ENCODE data around the gene RALA.
"Not testable (repeated sequence)": the region's sequence is repeated elsewhere in the genome, so short reads cannot be mapped to it uniquely, and the experiment has no call there.

The RALA gene

DNA sequence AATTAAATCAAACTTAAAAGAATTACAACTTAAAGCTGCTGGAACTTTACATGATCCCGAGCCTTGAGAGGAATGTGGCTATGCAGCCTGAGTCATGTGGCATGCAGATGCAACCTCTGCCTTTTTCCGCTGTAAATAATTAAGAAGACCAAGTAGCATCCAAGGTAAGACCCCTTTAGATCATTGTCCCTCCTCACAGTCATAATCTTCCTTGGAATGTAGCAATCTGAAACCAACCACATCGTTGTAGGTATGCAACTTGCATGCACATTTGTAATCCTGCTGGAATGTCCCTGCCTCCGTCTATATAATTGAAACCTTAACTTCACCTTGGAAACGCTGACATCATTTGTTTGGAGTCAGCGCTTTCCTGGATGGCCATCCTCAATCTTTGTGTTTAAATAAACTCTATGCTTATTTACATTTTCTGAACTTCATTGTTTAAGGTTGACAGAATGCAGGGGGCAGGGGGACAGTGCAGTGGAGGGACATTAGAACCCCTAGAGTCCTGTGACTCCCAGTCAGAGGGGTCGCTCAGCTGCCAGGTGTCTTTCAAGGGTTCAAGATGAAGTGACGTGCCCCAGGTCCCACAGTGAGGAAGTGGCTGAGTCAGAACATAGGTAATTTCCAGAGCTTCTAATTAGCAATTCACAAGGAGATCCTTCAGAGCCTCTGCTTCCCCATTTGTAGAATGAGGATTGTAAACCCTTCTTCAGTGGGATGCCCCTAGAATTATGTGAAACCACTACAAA lies 110.7 kb downstream of the RALA start:
- peak; percentile 23 to 36 for DNase-seq

DNA sequence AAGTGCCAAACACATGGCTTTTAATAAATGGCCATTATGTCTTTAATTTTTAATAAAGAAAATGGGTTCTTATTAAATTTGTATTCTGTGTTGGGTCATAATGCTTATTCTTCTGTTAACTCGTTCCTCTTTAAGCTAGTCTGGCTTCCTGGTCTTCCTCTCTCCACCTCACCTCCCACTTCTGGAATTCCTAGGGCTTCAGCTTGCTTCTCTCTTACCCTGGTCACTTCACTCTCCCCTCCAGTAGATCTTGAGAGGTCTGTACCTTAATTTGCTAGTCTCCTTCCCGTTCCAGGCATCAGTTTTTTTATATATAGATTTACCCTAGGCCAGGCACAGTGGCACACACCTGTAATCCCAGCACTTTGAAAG lies 111.2 kb downstream of the RALA start:
- peak in 1 of 2 donors; percentile 11 for DNase-seq

DNA sequence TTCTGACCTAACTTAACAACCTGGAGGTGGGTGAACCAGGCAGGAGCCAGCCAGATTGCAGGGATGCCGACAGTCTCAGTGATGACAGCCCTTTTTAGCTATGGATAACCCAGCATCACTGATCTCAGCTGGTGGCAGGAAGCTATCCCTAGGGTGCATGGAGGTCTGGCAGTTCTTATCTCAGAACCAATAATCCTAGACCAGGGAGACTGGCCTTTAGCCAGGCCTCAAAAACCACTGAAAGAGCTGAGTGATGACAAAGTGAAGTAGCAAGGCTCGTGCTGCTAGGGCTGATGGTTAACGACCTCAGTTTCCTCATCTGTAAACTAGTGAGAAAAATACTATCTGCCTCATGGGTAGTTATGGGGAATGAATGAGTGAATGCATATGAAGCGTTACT lies 112.5 kb downstream of the RALA start:
- no peak for DNase-seq

DNA sequence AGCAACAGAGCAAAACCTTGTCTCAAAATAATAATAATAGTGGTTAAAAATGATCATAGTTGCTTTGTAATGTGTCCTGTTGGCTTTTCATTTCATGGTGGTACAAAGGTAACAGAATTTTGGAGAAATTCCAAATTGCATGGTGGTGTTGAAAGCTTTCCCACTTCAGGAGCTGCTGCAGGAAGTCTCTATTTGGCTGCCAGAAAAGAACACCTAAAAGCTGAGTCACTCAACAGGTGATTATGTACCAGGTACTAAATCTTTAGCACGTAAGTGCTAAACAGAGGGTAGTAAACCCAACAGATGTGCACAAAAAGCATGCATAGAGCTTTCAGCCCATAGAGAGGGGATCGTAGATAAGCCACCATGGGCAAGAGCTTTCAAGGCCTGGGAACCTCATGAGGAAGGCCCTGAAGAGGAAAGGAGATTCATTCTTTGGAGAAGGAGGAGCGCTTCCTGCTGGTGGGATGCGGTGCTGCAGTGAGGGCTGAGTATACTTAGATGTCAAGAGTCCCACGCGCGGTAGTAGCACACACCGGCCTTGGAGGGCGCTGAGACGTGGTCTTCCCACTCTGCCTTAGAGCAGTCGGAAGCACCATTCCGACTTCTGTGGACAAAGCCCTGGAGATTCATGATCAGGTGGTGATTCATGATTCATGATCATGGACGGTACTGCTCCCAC lies 118.7 kb downstream of the RALA start:
- peak; percentile 81 to 85 for DNase-seq

DNA sequence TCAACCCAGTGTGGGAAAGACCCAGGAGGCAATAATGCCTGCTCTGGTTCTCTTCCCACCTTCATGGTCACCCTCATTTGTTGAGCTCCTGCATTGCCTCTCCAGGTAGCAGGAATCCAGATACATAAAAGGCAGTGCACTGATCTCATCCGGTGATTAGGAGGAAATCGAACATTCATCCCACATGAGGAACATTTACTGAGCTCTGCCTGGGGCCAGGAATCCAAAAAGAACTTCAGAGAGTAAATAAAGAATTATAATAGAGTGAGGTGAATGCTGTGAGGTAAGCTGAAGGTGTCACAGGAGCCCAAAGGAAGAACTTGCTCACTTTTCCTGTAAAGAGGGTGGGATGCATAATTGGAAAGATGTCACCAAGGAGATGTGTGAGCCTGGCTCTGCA lies 121.2 kb downstream of the RALA start:
- no peak for DNase-seq

DNA sequence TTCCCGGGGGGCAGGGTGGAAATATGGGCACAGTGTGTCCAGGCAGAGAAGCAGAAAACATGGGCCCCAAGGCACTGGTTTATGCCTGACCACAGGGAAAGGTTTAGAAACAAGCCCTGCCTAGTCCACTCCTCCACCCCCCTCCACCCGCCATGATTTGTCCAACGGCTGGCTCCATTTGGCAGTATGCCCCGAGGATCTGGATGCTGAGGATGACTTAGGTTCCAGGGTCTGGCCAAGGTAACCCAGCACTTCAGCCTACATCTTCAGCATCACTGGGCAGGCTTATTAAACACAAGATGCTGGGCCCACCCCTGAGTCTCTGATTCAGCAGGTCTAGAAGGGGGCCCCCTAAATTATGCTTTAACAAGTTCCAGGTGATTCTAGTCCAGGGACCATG lies 121.9 kb downstream of the RALA start:
- DNase-seq, result no peak

DNA sequence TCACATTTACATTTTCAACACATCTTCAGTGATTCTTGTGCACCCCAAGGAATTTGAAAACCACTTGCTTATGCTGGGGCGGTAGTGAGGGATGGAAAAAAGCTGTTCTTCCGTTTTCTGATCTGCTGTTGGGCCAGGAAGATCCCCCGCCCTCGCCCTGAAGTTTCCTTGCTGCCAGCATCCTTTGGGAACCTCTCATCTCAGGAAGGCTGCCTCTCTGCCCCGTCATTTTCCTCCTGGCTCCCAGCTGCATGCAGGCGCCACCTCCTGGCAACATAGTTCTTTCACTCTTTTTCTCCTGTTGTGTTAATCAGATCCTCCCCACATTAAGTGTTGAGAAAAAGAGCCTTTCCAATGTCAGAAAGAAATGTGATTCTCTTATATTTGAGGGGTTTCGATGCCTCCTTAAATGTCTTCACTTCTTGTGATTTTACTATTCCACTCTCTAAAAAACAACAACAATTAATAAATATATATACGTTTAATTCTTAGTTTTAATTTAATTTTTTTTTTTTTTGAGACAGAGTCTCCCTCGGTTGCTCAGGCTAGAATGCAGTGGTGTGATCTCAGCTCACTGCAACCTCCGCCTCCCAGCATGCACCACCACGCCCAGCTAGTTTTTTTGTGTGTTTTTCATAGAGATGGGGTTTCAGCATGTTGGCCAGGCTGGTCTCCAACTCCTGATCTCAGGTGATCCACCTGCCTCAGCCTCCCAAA lies 122.9 kb downstream of the RALA start:
- DNase-seq, result peak; percentile 52 to 61

DNA sequence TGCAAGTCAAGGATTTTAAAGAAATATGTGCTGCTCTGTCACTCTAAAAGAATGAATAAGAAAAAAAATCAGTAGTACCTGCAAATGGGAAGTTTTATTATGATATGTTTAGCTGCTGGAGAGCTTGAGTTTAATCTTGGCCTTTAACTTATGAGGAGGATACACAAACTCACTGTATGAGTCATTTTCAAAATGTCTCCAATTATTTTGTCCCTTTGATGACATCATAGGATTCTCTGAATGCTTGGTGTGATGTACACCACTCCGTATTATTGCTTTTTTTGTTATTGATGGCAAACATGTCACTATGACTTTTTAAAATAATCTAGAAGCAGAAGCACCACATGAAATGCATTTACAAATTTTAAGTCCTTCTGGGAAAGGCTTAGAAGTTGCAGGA lies 125.8 kb downstream of the RALA start:
- no peak for DNase-seq

DNA sequence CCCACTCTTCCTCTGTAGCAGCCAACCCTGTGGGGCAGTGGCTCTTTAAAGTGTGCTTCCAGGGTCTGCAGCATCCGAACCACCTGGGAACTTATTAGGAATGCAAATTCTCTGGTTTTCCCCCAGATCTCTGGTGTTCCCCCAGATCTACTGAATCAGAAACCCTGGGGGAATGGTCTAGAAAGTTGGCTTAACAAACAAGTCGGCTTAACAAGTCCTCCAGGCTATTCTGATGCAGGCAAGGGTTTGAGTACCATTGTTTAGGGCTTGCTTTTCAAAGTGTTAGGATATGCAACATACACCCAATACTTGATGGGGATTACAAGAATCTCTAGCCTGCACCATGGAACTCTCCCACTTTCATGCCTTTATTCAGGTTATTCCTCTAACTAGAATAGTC lies 126.3 kb downstream of the RALA start:
- DNase-seq, result no peak

DNA sequence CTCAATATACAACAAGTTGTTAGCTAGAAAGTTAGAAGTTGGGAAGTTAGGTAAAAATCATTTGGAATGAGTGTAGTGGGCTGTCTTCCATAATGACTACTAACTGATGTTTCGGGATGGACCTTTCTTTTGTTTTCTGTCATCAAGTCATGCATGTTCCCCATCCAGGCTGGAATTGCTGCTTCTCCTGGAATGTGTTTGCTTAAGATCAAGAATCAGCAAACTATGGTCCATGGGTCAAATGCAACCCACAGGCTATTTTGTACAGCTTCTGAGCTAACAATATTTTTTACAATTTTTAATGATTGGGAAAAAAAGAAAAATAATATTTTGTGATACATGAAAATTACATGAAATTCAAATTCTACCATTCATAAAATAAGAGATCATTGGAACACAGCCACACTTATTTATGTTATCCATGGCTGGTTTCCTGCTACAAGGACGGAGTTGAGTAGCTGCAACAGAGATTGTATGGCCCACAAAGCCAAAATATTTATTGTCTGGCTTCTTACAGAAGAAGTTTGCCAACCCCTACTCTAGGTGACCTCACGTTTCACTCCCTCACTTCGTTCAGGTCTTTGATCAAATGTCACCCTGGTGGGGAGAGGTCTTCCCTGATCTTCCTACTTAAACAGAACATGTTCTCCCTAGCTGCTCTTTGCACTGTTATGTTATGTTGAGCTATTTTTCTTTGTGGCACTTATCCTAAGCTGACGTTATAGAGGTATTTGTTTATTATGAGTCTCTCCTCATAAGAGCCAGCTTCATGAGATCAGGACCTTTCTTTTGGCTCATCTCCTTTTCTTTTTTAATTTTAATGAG lies 127.1 kb downstream of the RALA start:
- DNase-seq, result no peak

DNA sequence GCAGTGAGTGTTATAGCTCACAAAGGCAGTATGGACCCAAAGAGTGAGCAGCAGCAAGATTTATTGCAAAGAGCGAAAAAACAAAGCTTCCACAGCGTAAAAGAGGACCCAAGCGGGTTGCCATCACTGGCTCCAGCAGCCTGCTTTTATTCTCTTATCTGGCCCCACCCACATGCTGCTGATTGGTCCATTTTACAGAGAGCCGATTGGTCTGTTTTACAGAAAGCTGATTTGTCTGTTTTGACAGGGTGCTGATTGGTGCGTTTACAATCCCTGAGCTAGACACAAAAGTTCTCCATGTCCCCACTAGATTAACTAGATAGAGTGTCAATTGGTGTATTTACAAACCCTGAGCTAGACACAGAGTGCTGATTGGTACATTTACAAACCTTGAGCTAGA lies 129.9 kb downstream of the RALA start:
- not testable (repeated sequence) for DNase-seq

DNA sequence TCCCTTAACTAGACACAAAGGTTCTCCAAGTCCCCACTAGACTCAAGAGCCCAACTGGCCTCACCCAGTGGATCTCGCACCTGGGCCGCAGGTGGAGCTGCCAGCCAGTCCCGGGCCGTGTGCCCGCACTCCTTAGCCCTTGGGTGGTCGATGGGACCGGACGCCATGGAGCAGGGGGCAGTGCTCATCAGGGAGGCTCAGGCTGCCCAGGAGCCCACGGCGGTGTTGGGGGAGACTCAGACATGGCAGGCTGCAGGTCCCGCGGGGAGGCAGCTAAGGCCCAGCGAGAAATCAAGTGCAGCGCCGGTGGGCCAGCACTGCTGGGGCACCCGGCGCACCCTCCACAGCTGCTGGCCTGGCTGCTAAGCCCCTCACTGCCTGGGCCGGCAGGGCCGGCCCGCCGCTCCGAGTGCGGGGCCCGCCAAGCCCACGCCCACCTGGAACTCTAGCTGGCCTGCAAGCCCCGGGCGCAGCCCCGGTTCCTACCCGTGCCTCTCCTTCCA lies 130.5 kb downstream of the RALA start:
- DNase-seq, result no peak

DNA sequence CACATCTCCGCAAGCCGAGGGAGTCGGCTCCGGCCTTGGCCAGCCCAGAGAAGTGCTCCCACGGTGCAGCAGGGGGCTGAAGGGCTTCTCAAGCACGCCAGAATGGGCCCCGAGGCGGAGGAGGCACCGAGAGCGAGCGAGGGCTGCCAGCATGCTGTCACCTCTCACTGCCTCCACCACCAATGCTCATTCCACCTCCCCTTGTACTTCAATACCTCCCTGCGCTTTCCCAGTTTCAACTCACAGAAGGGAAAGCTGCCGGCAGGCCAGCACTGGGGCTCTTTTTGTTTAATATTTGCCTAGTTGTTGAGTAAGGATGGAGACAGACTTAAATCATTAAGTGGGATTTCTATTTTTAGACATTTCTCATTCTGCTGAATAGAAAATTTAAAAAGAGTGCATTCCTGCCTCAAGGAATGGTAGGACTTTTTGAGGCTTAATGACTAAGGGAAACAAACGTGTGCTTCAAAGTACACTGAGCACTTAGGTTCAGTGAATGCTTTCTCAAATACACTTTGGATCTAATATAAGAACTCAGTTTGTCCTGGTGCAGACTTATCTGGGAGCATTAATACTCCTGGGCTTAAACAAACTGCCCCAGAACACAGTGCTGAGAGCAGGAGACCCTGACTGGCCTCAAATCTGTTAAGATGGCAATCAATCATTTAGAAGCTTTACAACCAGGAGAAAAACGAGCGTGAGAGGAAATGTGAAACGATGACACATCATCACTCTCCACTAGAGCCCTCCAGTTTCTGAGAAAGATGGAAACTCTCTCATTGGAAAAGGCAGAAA lies 131.2 kb downstream of the RALA start:
- DNase-seq, result no peak

DNA sequence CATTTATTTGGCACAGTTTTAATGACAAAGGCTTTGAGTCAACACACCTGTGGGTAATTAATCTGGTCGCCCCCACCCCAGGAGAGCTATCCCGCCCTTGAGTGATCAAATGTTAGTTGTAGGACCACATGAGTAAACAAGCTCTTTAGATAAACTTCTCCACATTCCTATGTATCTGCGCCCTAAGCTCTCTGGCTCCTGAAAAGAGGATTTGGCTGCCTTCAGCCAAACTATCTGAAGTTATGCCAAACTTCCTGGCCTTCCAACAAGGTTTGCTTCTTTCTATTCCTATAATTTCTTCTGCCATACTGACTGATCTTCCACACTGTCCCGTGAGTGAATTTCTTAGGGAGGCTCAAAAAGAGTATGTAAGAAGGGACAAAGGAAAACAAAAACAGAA lies 134.2 kb downstream of the RALA start:
- DNase-seq, result no peak
